ENCODE data around the gene OR2A12.
"Not testable (repeated sequence)": the region's sequence is repeated elsewhere in the genome, so short reads cannot be mapped to it uniquely, and the experiment has no call there.

Gene OR2A12

DNA sequence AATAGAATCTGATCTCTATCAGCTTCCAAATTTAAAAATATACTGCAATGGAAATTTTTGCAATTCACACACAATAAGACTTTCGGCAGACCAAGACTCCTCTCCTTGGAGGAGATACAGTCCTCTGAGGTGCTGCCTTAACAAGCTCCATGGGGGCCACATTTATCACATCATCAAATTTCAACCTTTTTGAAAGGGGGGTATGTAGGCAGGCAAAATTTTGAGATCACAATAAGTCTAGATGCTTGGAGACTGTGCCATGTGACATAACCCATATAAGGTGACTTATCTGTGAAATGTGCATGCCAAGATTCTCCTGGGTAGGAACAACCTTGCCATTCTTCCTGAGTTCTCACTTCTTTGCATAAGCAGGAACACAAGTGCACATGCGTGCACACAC, at the start of gene OR2A12:
Gene OR2A12 (plus strand): TSS at position 301 of the 400 bp plus-strand sequence. CDS start 8,830 bp downstream, outside the sequence.
- DNase-seq (no peak), ATAC-seq (no peak)
- no peaks in the 10 kb centered on the region for H3K4me1 Mint-ChIP-seq
- H3K4me3 Mint-ChIP-seq = no peak within 1 kb of the TSS
- peaks cover 2% of the 10 kb centered on the region for H3K27me3 Mint-ChIP-seq
- H3K36me3 Mint-ChIP-seq (ENCODE audit: low read depth) = no peaks in the 10 kb centered on the region
- H3K27ac Mint-ChIP-seq = no peak within 1 kb of the TSS
- peaks cover 3% of the 10 kb centered on the region for H3K9me3 Mint-ChIP-seq

GRCh38 chr7:144036302-144036885, 49.7 kb upstream of the OR2A12 start:
- H3K9me3 Mint-ChIP-seq = no peaks in the 10 kb centered on the region
- peaks cover 23% of the 10 kb centered on the region for H3K27me3 Mint-ChIP-seq
- no peaks in the 10 kb centered on the region for H3K36me3 Mint-ChIP-seq (ENCODE audit: low read depth)
- ATAC-seq = no peak
- H3K4me1 Mint-ChIP-seq = no peaks in the 10 kb centered on the region
- no peak overlapping the region for H3K27ac Mint-ChIP-seq
- H3K4me3 Mint-ChIP-seq = no peak overlapping the region
- DNase-seq = no peak

DNA sequence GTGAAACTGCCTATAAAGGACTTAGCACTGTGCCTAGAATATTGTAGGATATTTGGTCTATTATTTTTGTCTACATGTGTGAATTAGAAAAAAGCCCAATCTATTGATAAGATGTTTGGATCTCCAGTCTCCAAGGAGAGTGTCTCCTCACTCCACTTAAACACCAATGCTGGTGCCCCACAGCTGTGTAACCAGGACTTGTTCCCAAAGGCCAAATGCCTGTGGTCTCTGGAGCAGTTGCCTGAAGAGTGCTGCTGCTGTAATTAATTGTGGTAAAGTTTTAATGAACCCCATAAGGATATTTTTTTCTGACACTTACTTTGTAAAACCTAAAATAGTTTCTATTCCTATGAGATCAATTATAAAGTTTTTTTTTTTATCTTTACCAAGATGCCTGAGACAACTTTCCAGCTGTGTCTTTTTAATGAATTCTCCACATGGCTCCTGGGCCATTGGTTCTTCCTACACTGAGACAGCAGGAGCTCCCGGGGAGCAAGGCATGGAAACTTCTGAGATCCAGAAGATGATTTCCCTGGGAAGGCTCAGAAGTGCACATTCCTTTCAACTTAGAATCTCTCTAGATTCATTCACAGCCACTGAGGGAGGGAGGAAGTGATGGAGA, 48.6 kb upstream of the OR2A12 start:
- Mint-ChIP-seq H3K36me3 (ENCODE audit: low read depth) (no peaks in the 10 kb centered on the region), H3K27ac (no peak overlapping the region), H3K4me1 (no peaks in the 10 kb centered on the region), H3K9me3 (no peaks in the 10 kb centered on the region), H3K4me3 (no peak overlapping the region), H3K27me3 (peaks cover 20% of the 10 kb centered on the region)
- DNase-seq (no peak), ATAC-seq (no peak)

DNA sequence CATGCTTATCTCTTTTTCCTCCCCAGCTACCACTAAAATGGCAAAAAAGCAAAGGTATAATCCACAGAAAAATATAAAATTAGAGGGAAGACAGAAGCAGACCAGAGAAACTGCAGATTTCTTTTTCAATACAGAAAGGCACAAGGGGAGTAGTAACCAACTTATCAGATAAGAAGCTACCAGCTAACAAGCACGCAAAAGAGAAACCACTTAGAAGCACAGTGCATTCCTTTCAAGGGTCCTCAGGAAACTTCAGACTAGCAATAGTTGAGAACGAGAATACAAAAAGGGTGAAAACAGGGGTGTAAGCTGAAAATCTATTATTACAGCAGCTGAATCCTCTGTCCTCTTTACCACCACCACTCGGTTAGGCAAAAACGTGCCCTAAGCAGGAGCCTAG, 47.2 kb upstream of the OR2A12 start:
- Mint-ChIP-seq H3K27ac (no peak overlapping the region), H3K4me1 (no peaks in the 10 kb centered on the region), H3K4me3 (no peak overlapping the region), H3K27me3 (peaks cover 16% of the 10 kb centered on the region), H3K9me3 (no peaks in the 10 kb centered on the region), H3K36me3 (ENCODE audit: low read depth) (no peaks in the 10 kb centered on the region)
- no peak for DNase-seq
- ATAC-seq = no peak

DNA sequence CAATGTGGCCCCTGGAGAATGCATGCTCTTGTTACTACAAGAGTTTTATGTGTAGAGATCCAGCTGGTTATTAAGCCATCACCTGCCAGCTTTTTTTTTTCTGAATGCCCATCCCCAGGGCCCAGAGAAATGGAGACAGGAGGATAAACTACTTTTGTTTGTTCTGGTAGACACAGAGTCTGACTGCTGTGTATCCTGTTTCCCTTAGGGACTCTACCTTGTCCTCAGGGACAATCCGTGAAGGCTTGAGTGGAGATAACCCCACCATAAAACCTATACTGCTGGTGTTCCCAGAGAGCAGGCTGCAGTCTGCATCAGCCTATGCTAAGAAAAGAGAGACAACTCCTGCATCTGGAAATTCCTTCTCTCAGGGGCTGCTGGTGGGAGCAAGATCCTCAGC, 37.4 kb upstream of the OR2A12 start, which contains the start of gene OR2A5:
Gene OR2A5 (plus strand): TSS at position 301 of the 400 bp plus-strand sequence. CDS start 1,454 bp downstream, outside the sequence.
- Mint-ChIP-seq H3K27me3 (peaks cover 6% of the 10 kb centered on the region), H3K27ac (no peak within 1 kb of the TSS), H3K9me3 (no peaks in the 10 kb centered on the region), H3K4me3 (no peak within 1 kb of the TSS), H3K4me1 (no peaks in the 10 kb centered on the region), H3K36me3 (ENCODE audit: low read depth) (no peaks in the 10 kb centered on the region)
- no peak for DNase-seq
- no peak for ATAC-seq

- H3K9me3 Mint-ChIP-seq = no peaks in the 10 kb centered on the region
- no peak overlapping the region for H3K27ac Mint-ChIP-seq
- H3K36me3 Mint-ChIP-seq (ENCODE audit: low read depth) = no peaks in the 10 kb centered on the region
- no peaks in the 10 kb centered on the region for H3K4me1 Mint-ChIP-seq
- ATAC-seq (no peak), DNase-seq (no peak)
- no peak overlapping the region for H3K4me3 Mint-ChIP-seq
- H3K27me3 Mint-ChIP-seq = peaks cover 6% of the 10 kb centered on the region
Observed at GRCh38 chr7:144049491-144049890, 36.6 kb upstream of the OR2A12 start.

DNA sequence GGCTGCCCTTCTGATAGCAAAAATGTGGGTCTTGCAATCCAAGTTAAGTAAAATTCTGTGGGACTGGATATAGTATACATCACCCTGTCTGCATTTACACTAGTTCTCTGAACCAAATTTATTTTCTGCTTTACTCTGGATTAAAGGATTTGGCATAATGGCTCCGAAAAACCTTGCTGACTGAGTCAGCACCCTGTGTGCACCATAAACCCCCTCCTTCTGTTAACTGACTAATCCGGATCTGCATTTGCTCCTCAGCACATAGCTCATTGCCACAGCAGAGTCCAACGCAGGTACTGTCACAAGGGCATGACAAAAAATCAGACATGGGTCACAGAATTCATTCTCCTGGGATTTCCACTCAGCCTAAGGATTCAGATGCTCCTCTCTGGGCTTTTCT, 36.0 kb upstream of the OR2A12 start:
- Mint-ChIP-seq H3K4me1 (no peaks in the 10 kb centered on the region), H3K9me3 (no peaks in the 10 kb centered on the region), H3K27me3 (peaks cover 5% of the 10 kb centered on the region), H3K27ac (no peak overlapping the region), H3K4me3 (no peak overlapping the region), H3K36me3 (ENCODE audit: low read depth) (no peaks in the 10 kb centered on the region)
- no peak for DNase-seq
- no peak for ATAC-seq

DNA sequence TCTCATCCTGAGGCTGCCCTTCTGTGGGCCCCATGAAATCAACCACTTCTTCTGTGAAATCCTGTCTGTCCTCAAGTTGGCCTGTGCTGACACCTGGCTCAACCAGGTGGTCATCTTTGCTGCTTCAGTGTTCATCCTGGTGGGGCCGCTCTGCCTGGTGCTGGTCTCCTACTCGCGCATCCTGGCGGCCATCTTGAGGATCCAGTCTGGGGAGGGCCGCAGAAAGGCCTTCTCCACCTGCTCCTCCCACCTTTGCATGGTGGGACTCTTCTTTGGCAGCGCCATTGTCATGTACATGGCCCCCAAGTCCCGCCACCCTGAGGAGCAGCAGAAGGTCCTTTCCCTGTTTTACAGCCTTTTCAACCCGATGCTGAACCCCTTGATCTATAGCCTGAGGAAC, 35.2 kb upstream of the OR2A12 start:
- H3K4me1 Mint-ChIP-seq; H3K4me3 Mint-ChIP-seq; H3K27ac Mint-ChIP-seq; ATAC-seq; H3K9me3 Mint-ChIP-seq; H3K36me3 Mint-ChIP-seq (ENCODE audit: low read depth); H3K27me3 Mint-ChIP-seq; DNase-seq: not testable (repeated sequence)

- H3K9me3 Mint-ChIP-seq = peaks cover 13% of the 10 kb centered on the region
- H3K4me1 Mint-ChIP-seq = no peaks in the 10 kb centered on the region
- no peaks in the 10 kb centered on the region for H3K36me3 Mint-ChIP-seq (ENCODE audit: low read depth)
- ATAC-seq (no peak), DNase-seq (no peak)
- peaks cover 2% of the 10 kb centered on the region for H3K27me3 Mint-ChIP-seq
- no peak overlapping the region for H3K4me3 Mint-ChIP-seq
- no peak overlapping the region for H3K27ac Mint-ChIP-seq
Observed at GRCh38 chr7:144057954-144058353, 28.1 kb upstream of the OR2A12 start.

- Mint-ChIP-seq H3K9me3 (peaks cover 13% of the 10 kb centered on the region), H3K36me3 (ENCODE audit: low read depth) (no peaks in the 10 kb centered on the region), H3K4me3 (no peak overlapping the region), H3K27ac (no peak overlapping the region), H3K27me3 (peaks cover 7% of the 10 kb centered on the region), H3K4me1 (no peaks in the 10 kb centered on the region)
- no peak for DNase-seq
- no peak for ATAC-seq
Observed at GRCh38 chr7:144063710-144064109, 22.4 kb upstream of the OR2A12 start.

- Mint-ChIP-seq H3K4me3 (no peak within 1 kb of the TSS), H3K27me3 (peaks cover 8% of the 10 kb centered on the region), H3K36me3 (ENCODE audit: low read depth) (no peaks in the 10 kb centered on the region), H3K27ac (no peak within 1 kb of the TSS), H3K4me1 (no peaks in the 10 kb centered on the region), H3K9me3 (no peaks in the 10 kb centered on the region)
- no peak for ATAC-seq
- DNase-seq = no peak
Observed at GRCh38 chr7:144069511-144069910, 16.6 kb upstream of the OR2A12 start, which contains the start of gene OR2A25. Gene OR2A25 (plus strand): TSS chr7:144069811. CDS start chr7:144074220, 4,409 bp downstream.

DNA sequence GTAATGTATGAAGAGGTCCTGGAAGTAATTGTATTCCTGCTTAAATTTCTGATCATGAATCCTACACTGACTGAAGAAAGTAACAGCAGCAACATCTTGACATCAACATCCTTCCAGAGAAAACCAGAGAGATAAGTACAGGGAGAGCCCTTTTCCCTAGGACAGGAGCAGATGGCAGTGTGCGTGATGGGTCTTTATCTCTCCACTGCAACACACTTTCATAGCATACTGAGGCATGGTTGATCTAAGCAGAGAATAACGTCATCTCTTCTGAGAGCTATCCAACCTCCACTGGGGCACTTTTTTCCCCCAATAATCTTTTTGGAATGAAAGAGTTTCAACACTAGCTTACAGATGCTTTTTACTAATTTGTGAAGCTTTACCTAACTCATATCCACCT, 16.1 kb upstream of the OR2A12 start:
- ATAC-seq (no peak), DNase-seq (no peak)
- Mint-ChIP-seq H3K36me3 (ENCODE audit: low read depth) (no peaks in the 10 kb centered on the region), H3K27me3 (peaks cover 8% of the 10 kb centered on the region), H3K9me3 (no peaks in the 10 kb centered on the region), H3K27ac (no peak overlapping the region), H3K4me3 (no peak overlapping the region), H3K4me1 (no peaks in the 10 kb centered on the region)

GRCh38 chr7:144074374-144074773, 11.7 kb upstream of the OR2A12 start:
- Mint-ChIP-seq H3K4me3 (no peak overlapping the region), H3K4me1 (no peaks in the 10 kb centered on the region), H3K36me3 (ENCODE audit: low read depth) (no peaks in the 10 kb centered on the region), H3K27ac (no peak overlapping the region), H3K27me3 (peaks cover 3% of the 10 kb centered on the region), H3K9me3 (no peaks in the 10 kb centered on the region)
- no peak for ATAC-seq
- DNase-seq = no peak

DNA sequence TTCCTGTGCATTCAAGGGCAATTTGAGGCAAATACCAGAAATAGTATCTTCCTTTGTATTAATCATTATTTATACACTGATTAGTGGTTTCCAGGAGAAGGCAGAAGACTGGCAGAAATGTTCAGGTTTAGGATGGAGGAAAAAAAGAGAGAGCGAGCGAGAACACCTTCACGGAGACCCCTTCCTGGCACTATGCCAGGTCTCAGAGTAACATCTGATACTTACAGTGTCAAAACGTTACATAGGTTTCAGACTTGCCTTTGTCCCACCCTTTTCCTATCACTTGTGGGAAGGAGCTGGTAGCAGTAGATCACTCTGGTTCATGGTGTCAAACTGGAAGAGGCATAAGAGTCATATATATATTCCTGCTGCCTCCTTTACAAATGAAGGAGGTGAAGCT, 652 bp downstream of the OR2A12 start:
- Mint-ChIP-seq H3K9me3 (peaks cover 3% of the 10 kb centered on the region), H3K4me3 (no peak overlapping the region), H3K36me3 (ENCODE audit: low read depth) (no peaks in the 10 kb centered on the region), H3K27me3 (no peaks in the 10 kb centered on the region), H3K27ac (no peak overlapping the region), H3K4me1 (no peaks in the 10 kb centered on the region)
- ATAC-seq = no peak
- DNase-seq = no peak

- H3K27me3 Mint-ChIP-seq = no peaks in the 10 kb centered on the region
- no peaks in the 10 kb centered on the region for H3K36me3 Mint-ChIP-seq (ENCODE audit: low read depth)
Observed at GRCh38 chr7:144087230-144087629, 1.2 kb downstream of the OR2A12 start.

More at GRCh38 chr7:144087230-144087629, 1.2 kb downstream of the OR2A12 start:
- DNase-seq (no peak), ATAC-seq (no peak)
- H3K9me3 Mint-ChIP-seq = peaks cover 3% of the 10 kb centered on the region
- no peak overlapping the region for H3K4me3 Mint-ChIP-seq
- no peaks in the 10 kb centered on the region for H3K4me1 Mint-ChIP-seq
- H3K27ac Mint-ChIP-seq = no peak overlapping the region
